Measurements from ENCODE around the gene THY1.
"Not testable (repeated sequence)": the region's sequence is repeated elsewhere in the genome, so short reads cannot be mapped to it uniquely, and the experiment has no call there.

The THY1 gene

GRCh38 chr11:119422809-119423508 lies at the start of gene THY1:
Gene THY1, minus strand, starts transcription at chr11:119423172. Its CDS starts 2,267 bp downstream, at chr11:119420905.
- DNase-seq = no peak

- DNase-seq = no peak
Observed at GRCh38 chr11:119472186-119472855, 49.3 kb upstream of the THY1 start.

GRCh38 chr11:119471329-119471728 lies 48.4 kb upstream of the THY1 start:
- DNase-seq = no peak

GRCh38 chr11:119470317-119471291 lies 47.6 kb upstream of the THY1 start:
- no peak for DNase-seq

- no peak for DNase-seq
Observed at GRCh38 chr11:119469506-119469905, 46.5 kb upstream of the THY1 start.

- no peak for DNase-seq
Observed at GRCh38 chr11:119468511-119468910, 45.5 kb upstream of the THY1 start.

GRCh38 chr11:119461229-119461963 lies 38.4 kb upstream of the THY1 start:
- no peak for DNase-seq

- DNase-seq = no peak
Observed at GRCh38 chr11:119460582-119460981, 37.6 kb upstream of the THY1 start.

- DNase-seq = no peak
Observed at GRCh38 chr11:119460097-119460496, 37.1 kb upstream of the THY1 start.

GRCh38 chr11:119459293-119459976 lies 36.5 kb upstream of the THY1 start:
- DNase-seq = no peak

- DNase-seq = not testable (repeated sequence)
Observed at GRCh38 chr11:119455708-119456107, 32.7 kb upstream of the THY1 start.

- DNase-seq = not testable (repeated sequence)
Observed at GRCh38 chr11:119455241-119455640, 32.3 kb upstream of the THY1 start.

GRCh38 chr11:119453881-119454280 lies 30.9 kb upstream of the THY1 start:
- DNase-seq = no peak

GRCh38 chr11:119450590-119451326 lies 27.8 kb upstream of the THY1 start:
- DNase-seq = no peak

GRCh38 chr11:119449498-119449897 lies 26.5 kb upstream of the THY1 start:
- no peak for DNase-seq

GRCh38 chr11:119448380-119448779 lies 25.4 kb upstream of the THY1 start:
- DNase-seq = no peak

- no peak for DNase-seq
Observed at GRCh38 chr11:119447664-119448242, 24.8 kb upstream of the THY1 start.

GRCh38 chr11:119446871-119447663 lies 24.1 kb upstream of the THY1 start:
- DNase-seq = no peak

GRCh38 chr11:119446434-119446833 lies 23.5 kb upstream of the THY1 start:
- no peak for DNase-seq

- no peak for DNase-seq
Observed at GRCh38 chr11:119445850-119446249, 22.9 kb upstream of the THY1 start.

Measured in activated naive CD4-positive, alpha-beta T cell treated with anti-CD3 and anti-CD28 coated beads, Interleukin-2, amount 50 U/mL, for 16 hours (primary cell).